ENCODE data around the gene WDR91. TPM values are rescaled to one million over a fixed set of nuclear protein-coding genes. Genes with fewer than 3 reads are reported as not detected.

The WDR91 gene
- total RNA-seq, 1 donor from 2014 or later = 5.4 TPM

- Histone ChIP-seq H3K79me2 (ENCODE audit: low read depth) (no peaks in the 10 kb centered on the region), H3K4me1 (no peaks in the 10 kb centered on the region)
Observed at GRCh38 chr7:135143885-135144668, 67.2 kb downstream of the WDR91 start.

More at GRCh38 chr7:135143885-135144668, 67.2 kb downstream of the WDR91 start:
- Histone ChIP-seq H3K4me3 (no peak overlapping the region), H3K9me3 (ENCODE audit: low read depth) (no peaks in the 10 kb centered on the region), H2AFZ (replicated peaks) (no peak overlapping the region), H4K20me1 (ENCODE audit: low read depth) (no peaks in the 10 kb centered on the region), H3K27me3 (no peaks in the 10 kb centered on the region), H3K36me3 (no peaks in the 10 kb centered on the region), H3K9ac (no peak overlapping the region), H3K4me2 (no peak overlapping the region), H3F3A (ENCODE audit: low read depth) (no peaks in the 10 kb centered on the region), H3K27ac (no peak overlapping the region)
- TF ChIP-seq CTCF (IDR thresholded peaks at IDR 0.05) (no peak), EZH2 (IDR thresholded peaks at IDR 0.05) (no peak), EZH2phosphoT487 (IDR thresholded peaks at IDR 0.05) (no peak)
- Mint-ChIP-seq H3K27me3 (ENCODE audit: insufficient read depth, low read depth) (no peaks in the 10 kb centered on the region), H3K9me3 (no peaks in the 10 kb centered on the region), H3K36me3 (no peaks in the 10 kb centered on the region), H3K27ac (no peak overlapping the region), H3K4me1 (no peaks in the 10 kb centered on the region), H3K4me3 (no peak overlapping the region)
- DNase-seq (ENCODE audit: low spot score) = no peak

Small RNAs within 50 kb of the gene (microRNA-seq; reads per million reads assigned to microRNA genes)
- 0.54 reads per million for gene MIR6509

Small RNAs within 50 kb of the gene (small RNA-seq; reads per million reads assigned to genes)
- gene MIR6509 = not detected

Other genes with a start within 250 kb of the WDR91 start
- 0.58 and 2.1 TPM in 2 replicates for gene AGBL3, start 225.0 kb downstream of the WDR91 start, total RNA-seq (ENCODE audit: low replicate concordance)
- not detected in 2 replicates for gene TMEM140, start 63.5 kb downstream of the WDR91 start, total RNA-seq (ENCODE audit: low replicate concordance)
- 26.9 and 52.2 TPM in 2 replicates for gene CYREN, start 40.8 kb downstream of the WDR91 start, total RNA-seq (ENCODE audit: low replicate concordance)
- not detected in 2 replicates for gene STRA8, start 22.3 kb upstream of the WDR91 start, total RNA-seq (ENCODE audit: low replicate concordance)